LNCaP clone FGC (cell line): ENCODE measurements around the gene CA10.

ENCODE experiments used
- DNase-seq: peaks from one replicate; pipeline ENCODE4 v3.0.0-alpha.2; 2011; ENCODE audit warnings: low read depth
- H3K4me3 ChIP-seq: 2 replicates; pipeline ENCODE4 v1.5.1; 2011; ENCODE audit warnings: mild to moderate bottlenecking, low read depth, low read length, control low read depth
- TF ChIP-seq, protein P1 (sequence below): IDR thresholded peaks from 2 replicates; pipeline ENCODE4 v1.5.1; 2012; ENCODE audit warnings: mild to moderate bottlenecking; ENCODE audit not compliant: control insufficient read depth, insufficient read depth; ENCODE audit errors: extremely low read depth

CA10 gene

GRCh38 chr17:52156576-52157570, 1.6 kb downstream of the CA10 start:
- TF ChIP-seq, protein P1, sequence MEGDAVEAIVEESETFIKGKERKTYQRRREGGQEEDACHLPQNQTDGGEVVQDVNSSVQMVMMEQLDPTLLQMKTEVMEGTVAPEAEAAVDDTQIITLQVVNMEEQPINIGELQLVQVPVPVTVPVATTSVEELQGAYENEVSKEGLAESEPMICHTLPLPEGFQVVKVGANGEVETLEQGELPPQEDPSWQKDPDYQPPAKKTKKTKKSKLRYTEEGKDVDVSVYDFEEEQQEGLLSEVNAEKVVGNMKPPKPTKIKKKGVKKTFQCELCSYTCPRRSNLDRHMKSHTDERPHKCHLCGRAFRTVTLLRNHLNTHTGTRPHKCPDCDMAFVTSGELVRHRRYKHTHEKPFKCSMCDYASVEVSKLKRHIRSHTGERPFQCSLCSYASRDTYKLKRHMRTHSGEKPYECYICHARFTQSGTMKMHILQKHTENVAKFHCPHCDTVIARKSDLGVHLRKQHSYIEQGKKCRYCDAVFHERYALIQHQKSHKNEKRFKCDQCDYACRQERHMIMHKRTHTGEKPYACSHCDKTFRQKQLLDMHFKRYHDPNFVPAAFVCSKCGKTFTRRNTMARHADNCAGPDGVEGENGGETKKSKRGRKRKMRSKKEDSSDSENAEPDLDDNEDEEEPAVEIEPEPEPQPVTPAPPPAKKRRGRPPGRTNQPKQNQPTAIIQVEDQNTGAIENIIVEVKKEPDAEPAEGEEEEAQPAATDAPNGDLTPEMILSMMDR = no peak
- no peak for DNase-seq
- no peak overlapping the region for H3K4me3 ChIP-seq

- DNase-seq = no peak
- no peak overlapping the region for H3K4me3 ChIP-seq
- TF ChIP-seq, protein P1 = no peak
These were observed 3.2 kb downstream of the CA10 start for GRCh38 chr17:52155301-52155700.

- TF ChIP-seq, protein P1 = no peak
- DNase-seq = no peak
- H3K4me3 ChIP-seq = no peak overlapping the region
These were observed 4.0 kb downstream of the CA10 start for GRCh38 chr17:52154466-52154865.

- no peak for DNase-seq
- no peak overlapping the region for H3K4me3 ChIP-seq
- TF ChIP-seq, protein P1 = no peak
These were observed 7.6 kb downstream of the CA10 start for GRCh38 chr17:52150935-52151334.

GRCh38 chr17:52149626-52150025, 8.9 kb downstream of the CA10 start:
- no peak for DNase-seq
- no peak overlapping the region for H3K4me3 ChIP-seq
- TF ChIP-seq, protein P1 = no peak

DNA sequence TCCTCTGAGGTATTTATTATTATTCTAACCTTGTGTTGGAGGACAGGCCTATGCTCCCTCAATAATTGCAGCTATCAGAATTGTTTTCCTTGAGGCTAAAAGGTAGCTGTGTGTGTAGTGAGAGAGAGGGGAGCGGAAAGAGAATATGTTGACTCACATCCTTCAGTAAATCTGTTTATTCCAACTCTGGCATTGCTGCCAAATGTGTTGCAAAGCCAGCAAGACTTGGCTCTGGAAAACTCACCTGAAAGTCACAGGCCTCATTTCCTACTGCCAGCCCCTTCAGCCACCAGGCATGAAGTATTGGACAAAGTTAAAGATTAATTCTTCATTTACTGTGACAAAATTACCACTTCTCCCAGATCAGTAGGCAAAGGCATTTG, 9.6 kb downstream of the CA10 start:
- TF ChIP-seq, protein P1 = no peak
- no peak overlapping the region for H3K4me3 ChIP-seq
- DNase-seq = no peak
